Measurements from ENCODE around the gene NIPAL4. TPM values are rescaled to one million over a fixed set of nuclear protein-coding genes. Genes with fewer than 3 reads are reported as not detected.

The NIPAL4 gene
- total RNA-seq, 2 experiments from 2014 or later, result 0.60 to 0.64 TPM

DNA sequence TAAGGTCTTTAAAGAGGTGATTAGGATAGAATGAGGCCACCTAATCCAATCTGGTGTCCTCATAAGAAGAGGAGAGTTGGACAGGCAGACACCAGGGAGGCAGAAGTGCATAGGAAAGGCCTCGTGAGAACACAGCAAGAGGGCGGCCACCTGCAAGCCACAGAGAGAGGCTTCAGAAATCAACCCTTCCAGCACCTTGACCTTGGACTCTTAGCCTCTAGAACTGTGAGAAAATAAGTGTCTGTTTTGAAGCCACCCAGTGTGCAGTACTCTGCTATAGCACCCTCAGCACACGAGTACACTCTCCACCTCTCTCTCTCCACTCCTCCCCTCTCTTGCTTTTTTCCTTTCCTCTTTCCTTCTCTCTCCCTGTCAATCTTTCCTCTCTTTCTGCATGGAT lies 26.8 kb downstream of the NIPAL4 start:
- Mint-ChIP-seq H3K27ac (no peak overlapping the region), H3K36me3 (no peaks in the 10 kb centered on the region), H3K9me3 (no peaks in the 10 kb centered on the region), H3K4me1 (peaks cover 3% of the 10 kb centered on the region), H3K4me3 (no peak overlapping the region), H3K27me3 (peaks cover 4% of the 10 kb centered on the region)
- no peak for DNase-seq

DNA sequence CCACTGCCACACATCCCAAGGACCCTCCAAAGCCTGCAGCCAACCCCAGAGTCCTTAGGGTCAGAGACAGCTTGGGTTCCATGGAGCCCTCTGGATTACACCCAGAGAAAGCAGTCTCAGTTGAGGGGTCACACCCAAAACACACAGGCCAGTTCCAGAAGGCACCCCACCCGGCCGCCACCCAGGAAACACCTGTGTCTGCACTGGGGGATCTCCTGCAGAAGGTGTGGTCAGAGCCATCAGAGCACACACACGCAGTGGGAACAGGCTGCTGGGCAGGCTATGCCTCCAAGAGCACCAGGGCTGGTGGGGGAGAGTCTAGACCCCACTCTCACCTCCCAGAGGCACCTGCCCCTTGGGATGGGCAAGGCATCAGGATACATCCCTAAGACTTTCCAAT lies 27.3 kb downstream of the NIPAL4 start:
- H3K9me3 Mint-ChIP-seq, result no peaks in the 10 kb centered on the region
- no peak overlapping the region for H3K27ac Mint-ChIP-seq
- DNase-seq, result no peak
- peaks cover 4% of the 10 kb centered on the region for H3K27me3 Mint-ChIP-seq
- no peak overlapping the region for H3K4me3 Mint-ChIP-seq
- H3K36me3 Mint-ChIP-seq, result no peaks in the 10 kb centered on the region
- peaks cover 3% of the 10 kb centered on the region for H3K4me1 Mint-ChIP-seq

DNA sequence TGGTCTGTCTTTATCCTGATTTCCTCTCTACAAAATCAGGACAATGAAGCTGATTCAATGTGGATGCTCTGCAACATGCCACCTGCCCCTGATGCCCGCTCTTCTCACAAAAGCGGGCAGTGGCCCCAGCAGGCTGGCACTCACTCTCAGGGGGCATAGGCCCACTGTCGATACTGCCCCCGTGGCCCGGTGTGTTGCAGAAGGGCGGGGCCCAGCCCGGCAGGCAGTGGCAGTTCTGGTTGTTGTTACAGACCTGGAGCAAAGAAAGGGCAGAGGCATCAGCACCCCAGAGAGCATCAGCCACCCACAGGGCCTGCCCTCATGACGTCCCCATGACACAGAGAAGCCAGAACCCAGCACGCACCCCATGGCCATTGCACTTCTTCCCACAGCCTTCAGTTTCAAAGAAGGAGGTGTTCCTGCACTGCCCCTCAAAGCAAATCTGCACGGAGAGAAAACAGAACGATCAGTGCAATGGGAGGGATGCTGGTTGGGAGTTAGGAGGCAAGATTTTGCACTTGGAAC lies 31.5 kb downstream of the NIPAL4 start:
- no peak overlapping the region for H3K27ac Mint-ChIP-seq
- no peak overlapping the region for H3K4me3 Mint-ChIP-seq
- no peaks in the 10 kb centered on the region for H3K36me3 Mint-ChIP-seq
- no peaks in the 10 kb centered on the region for H3K9me3 Mint-ChIP-seq
- H3K4me1 Mint-ChIP-seq, result peaks cover 1% of the 10 kb centered on the region
- no peaks in the 10 kb centered on the region for H3K27me3 Mint-ChIP-seq
- DNase-seq, result no peak

DNA sequence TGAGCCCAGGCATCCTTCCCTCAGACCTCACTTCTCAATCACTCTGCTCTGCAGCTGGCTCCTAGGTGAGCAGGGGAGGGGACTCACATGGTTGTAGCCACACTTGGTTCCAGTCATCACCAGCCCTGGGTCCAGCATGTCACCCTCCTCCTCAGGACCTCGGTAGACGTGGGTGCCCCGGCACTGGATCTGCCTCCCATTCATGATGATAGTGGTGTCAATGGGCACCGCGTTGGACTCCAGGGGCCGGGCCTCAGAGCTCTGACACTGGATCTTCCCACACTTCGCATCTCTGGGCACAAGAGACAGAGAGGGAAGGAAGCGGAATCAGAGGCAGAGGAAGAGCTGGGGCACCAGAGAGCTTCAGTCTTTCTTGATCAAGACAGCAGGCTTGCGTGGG lies 32.9 kb downstream of the NIPAL4 start:
- no peak overlapping the region for H3K27ac Mint-ChIP-seq
- no peak for DNase-seq
- no peaks in the 10 kb centered on the region for H3K36me3 Mint-ChIP-seq
- H3K4me1 Mint-ChIP-seq, result no peaks in the 10 kb centered on the region
- no peaks in the 10 kb centered on the region for H3K27me3 Mint-ChIP-seq
- no peak overlapping the region for H3K4me3 Mint-ChIP-seq
- no peaks in the 10 kb centered on the region for H3K9me3 Mint-ChIP-seq

DNA sequence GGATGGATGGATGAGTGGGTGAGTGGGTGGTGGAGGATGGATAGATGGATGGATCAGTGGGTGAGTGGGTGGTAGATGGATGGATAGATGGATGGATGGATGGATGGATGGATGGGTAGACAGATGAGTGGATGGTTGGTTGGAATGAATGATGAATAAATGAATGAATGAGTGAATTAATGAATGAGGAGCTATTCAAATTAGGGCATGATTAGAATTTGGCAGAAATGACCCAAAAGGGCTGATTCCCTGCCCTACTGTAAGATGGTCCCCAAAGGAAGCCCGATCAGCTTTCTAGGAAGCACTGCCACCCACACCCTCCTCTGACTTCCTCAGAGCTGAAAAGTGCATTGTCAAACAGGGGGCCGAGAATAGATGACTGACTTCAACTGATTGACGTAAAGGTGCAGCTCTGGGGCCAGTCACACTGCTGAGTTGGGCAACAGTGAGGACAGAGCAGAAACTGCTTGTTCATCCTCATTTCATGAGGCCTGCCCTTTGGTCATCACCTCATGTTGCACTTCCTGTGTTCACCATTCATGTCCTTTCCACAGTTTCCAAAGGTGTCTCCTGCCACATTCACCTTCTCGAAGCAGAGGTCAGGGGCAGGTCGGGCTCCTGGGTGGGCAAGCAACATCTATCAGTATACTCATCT lies 34.3 kb downstream of the NIPAL4 start:
- H3K36me3 Mint-ChIP-seq, result no peaks in the 10 kb centered on the region
- H3K27ac Mint-ChIP-seq, result no peak overlapping the region
- H3K9me3 Mint-ChIP-seq, result no peaks in the 10 kb centered on the region
- H3K4me3 Mint-ChIP-seq, result no peak overlapping the region
- DNase-seq, result no peak
- no peaks in the 10 kb centered on the region for H3K27me3 Mint-ChIP-seq
- H3K4me1 Mint-ChIP-seq, result no peaks in the 10 kb centered on the region

DNA sequence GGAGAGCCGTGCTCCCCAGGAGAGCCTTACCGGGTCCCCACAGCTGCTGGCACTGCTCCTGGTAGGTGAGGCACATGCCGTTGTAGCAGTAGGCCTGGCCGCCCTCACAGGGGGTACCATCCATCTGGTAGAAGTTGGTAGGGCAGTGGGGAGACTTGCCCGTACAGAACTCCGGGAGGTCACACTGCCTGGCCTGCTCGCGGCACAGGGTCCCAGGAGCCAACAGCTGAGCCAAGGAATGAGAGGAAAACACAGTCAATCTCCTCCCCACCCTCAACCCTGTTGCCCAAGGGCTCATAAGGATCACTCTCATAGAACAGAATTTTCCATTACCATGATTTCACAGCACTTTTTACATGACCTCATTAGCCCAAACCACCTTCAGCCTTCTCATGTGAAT lies 36.9 kb downstream of the NIPAL4 start:
- no peak for DNase-seq
- Mint-ChIP-seq H3K36me3 (no peaks in the 10 kb centered on the region), H3K4me1 (no peaks in the 10 kb centered on the region), H3K27ac (no peak overlapping the region), H3K27me3 (no peaks in the 10 kb centered on the region), H3K4me3 (no peak overlapping the region), H3K9me3 (no peaks in the 10 kb centered on the region)

DNA sequence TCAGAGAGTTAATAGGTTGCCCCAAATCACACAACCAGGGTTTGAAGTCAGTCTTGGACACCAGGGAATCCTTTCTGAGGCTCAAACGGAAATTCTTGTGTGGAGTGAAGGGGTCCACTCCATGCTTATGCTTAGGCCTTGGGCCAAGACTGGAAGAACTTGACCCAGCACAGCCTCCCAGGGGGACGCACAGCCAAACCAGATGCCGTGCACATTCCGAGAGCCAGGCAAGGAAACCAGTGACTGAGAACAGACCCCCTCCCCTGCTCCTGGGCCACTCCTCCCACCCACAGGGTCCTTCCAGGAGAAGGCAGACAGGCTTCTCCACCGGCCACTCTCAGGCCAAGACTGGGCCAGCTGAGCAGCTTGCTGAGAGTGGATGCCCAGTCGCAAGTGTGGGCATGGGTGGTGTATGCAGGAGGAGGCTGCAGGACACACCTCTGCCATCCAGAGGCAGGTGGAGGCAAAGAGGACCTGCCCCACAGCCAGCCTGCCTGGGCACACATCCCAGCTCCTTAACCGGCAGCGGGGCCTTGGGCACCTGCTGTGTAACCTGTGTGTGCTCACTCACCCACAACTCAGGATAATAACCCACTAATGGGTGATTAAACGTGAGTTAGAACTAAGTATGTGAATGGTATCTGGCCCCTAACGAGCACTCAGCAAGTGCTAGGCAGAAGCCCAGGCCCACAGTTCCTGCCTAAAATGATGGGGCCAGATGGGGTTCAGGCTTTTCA lies 38.0 kb downstream of the NIPAL4 start:
- H3K27me3 Mint-ChIP-seq, result no peaks in the 10 kb centered on the region
- no peaks in the 10 kb centered on the region for H3K4me1 Mint-ChIP-seq
- H3K4me3 Mint-ChIP-seq, result no peak overlapping the region
- H3K36me3 Mint-ChIP-seq, result no peaks in the 10 kb centered on the region
- no peaks in the 10 kb centered on the region for H3K9me3 Mint-ChIP-seq
- H3K27ac Mint-ChIP-seq, result no peak overlapping the region
- no peak for DNase-seq

DNA sequence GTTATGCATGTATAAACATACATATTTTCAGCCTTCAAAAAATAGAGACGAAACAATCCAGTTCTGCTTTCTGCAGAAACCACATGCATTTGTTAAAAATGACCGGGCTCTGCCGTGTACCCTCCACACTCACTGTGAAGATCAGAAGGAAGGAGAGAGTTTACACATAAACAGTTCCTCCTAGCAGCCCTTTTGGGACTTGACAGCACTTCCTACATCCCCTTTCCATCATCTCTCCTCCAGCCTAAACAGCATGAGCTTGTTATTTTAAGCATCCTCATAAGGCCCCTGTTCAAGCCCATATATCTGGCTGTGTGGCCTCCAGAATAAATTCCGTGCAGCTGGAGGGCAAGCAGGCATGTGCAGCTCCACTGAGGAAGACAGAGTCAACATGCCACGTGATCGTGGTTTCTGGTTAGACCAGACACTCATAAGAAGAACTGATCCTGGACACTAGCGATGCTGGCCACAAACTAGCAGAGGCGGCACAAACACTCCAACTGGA lies 42.2 kb downstream of the NIPAL4 start:
- no peaks in the 10 kb centered on the region for H3K36me3 Mint-ChIP-seq

DNA sequence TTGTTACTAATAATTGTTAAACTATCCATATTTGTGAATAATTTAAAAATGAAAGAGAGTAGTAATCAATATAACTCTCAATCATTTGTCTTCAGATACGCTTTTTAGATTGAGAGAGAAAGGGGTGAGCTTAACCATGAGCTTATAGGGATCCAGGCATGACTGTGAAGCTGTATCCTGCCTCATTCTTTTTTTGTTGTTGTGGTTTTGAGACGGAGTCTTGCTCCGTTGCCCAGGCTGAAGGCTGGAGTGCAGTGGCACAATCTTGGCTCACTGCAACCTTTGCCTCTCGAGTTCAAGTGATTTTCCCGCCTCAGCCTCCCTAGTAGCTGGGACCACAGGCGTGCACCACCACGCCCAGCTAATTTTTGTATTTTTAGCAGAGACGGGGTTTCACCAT lies 44.0 kb downstream of the NIPAL4 start:
- H3K27ac Mint-ChIP-seq, result no peak overlapping the region
- no peaks in the 10 kb centered on the region for H3K4me1 Mint-ChIP-seq
- H3K9me3 Mint-ChIP-seq, result no peaks in the 10 kb centered on the region
- H3K4me3 Mint-ChIP-seq, result no peak overlapping the region
- DNase-seq, result no peak
- peaks cover 4% of the 10 kb centered on the region for H3K27me3 Mint-ChIP-seq
- H3K36me3 Mint-ChIP-seq, result no peaks in the 10 kb centered on the region

More for the DNA sequence above, 42.2 kb downstream of the NIPAL4 start:
- no peak for DNase-seq
- Mint-ChIP-seq H3K27ac (no peak overlapping the region), H3K4me1 (no peaks in the 10 kb centered on the region), H3K27me3 (peaks cover 4% of the 10 kb centered on the region), H3K9me3 (no peaks in the 10 kb centered on the region), H3K4me3 (no peak overlapping the region)

DNA sequence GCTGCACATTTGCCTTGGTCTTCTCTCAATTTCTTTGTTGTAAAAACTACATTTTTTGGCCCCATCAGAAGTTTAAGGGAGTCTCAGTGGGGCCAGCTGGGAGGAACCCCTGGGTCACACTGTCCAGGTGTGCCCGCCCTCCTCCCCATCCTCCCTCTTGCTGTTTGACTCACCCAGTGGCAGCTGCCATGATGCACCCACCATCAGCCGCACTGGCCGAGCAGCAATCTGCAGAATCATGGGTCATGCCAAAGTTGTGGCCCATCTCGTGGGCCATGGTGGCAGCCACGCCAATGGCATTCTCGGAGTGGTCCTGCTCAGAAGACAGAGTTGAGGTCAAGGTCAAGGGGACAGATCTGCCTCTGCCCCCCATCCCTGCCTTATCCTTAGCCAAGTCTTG lies 45.5 kb downstream of the NIPAL4 start:
- no peak for DNase-seq
- H3K36me3 Mint-ChIP-seq, result no peaks in the 10 kb centered on the region
- H3K4me1 Mint-ChIP-seq, result no peaks in the 10 kb centered on the region
- no peak overlapping the region for H3K4me3 Mint-ChIP-seq
- H3K9me3 Mint-ChIP-seq, result no peaks in the 10 kb centered on the region
- peaks cover 4% of the 10 kb centered on the region for H3K27me3 Mint-ChIP-seq
- no peak overlapping the region for H3K27ac Mint-ChIP-seq

DNA sequence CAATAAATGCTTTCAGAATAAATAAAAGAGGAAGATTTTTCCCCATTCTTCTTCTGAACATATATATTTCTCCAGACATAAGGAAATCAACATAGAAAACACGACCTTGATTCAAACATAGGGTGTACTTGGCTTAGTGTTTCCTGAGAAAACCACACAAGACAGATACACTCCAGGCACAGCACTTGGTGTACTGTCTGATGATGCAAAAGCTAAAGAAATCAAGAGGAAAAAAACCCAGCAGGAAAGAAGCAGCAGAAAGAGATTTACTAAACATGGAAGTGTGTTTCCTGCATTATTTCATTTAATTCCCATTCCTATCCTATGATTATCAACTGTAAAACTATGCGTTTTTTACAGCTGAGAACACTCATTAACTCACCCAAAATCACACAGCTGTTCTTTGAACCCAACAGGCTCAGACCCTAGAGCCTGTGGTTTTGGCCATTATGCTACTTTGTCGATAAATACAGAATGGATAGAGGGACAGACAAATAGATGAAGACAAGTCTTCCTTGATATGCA lies 46.1 kb downstream of the NIPAL4 start:
- DNase-seq, result no peak
- Mint-ChIP-seq H3K27me3 (peaks cover 4% of the 10 kb centered on the region), H3K4me3 (no peak overlapping the region), H3K36me3 (no peaks in the 10 kb centered on the region), H3K27ac (no peak overlapping the region), H3K4me1 (no peaks in the 10 kb centered on the region), H3K9me3 (no peaks in the 10 kb centered on the region)

DNA sequence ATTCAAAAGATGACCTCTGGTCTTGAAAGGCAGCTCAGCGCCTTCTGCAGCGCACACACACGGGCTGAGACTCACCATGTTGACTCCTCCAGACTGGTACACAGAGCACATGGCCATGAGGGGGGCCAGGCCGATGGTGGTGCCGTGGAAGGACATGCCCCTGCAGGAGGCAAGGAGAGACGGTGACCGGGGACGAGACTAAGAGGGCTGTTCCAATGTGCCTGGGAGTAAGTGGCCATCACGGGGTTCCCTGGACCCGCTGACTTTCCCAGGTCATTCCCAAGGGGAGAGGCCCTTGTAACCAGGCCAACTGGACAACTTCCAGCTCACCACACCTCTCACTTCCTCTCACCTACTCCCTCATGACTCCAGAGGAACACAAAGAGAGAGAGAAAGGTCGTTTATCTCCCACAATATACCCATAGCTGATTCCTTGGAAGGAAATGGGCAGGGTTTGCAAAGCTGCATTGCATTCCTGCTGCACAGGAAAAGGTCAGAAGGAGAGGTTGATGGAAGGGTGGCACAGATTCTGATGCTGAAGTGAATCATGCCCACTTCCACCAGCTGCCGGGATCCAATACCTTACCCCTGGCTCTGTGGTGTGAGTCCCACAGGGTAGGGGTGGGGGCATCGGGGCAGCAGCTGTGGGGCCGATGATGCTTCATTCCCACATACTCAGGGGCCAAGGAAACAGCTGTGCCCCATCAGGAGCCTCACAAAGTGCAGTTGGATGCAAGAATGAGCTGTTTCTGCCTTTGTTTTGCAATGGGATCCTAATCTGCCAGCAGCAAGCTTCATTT lies 47.2 kb downstream of the NIPAL4 start:
- Mint-ChIP-seq H3K4me3 (no peak overlapping the region), H3K4me1 (no peaks in the 10 kb centered on the region), H3K27ac (no peak overlapping the region), H3K36me3 (no peaks in the 10 kb centered on the region), H3K9me3 (no peaks in the 10 kb centered on the region), H3K27me3 (peaks cover 4% of the 10 kb centered on the region)
- no peak for DNase-seq

DNA sequence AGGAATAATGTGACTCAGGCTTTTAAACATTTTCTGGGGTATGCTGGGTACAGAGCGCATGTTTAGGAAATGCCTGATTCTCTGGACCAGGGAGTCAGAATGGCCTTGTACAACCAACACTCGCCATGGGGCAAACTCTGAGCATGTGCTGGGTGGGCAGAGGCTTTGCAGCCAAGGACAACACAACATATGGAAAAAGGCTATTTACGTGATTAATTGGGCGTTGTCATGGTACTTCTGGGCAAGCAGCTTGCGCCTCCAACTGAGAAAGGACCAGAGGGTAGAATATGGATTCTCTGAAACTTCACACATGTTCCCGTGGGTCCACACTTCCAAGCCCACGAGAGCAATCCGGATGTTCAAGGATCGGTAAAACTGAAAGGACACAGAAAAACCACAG lies 49.1 kb downstream of the NIPAL4 start:
- Mint-ChIP-seq H3K4me3 (no peak overlapping the region), H3K36me3 (no peaks in the 10 kb centered on the region), H3K9me3 (no peaks in the 10 kb centered on the region), H3K4me1 (no peaks in the 10 kb centered on the region), H3K27me3 (peaks cover 4% of the 10 kb centered on the region), H3K27ac (no peak overlapping the region)
- DNase-seq, result no peak

DNA sequence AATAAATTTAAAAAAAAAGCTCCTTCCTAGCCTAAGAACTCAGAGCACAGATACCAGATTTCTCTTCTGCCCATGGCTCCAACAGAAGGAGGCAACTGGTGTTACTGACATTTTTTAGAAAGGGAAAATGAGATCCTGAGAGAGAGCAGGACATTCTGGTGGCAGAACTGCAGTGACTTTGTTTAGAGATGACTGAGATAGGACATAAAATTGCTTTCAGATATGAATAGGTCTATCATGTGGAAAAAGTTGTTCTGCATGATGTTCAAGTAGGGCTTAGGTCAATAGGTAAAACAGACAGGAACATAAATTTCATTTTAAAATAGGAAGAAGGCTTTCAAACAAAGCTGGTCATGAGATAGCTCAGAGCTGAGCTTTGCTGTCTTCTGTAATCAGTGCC lies 49.6 kb downstream of the NIPAL4 start:
- Mint-ChIP-seq H3K9me3 (no peaks in the 10 kb centered on the region), H3K4me1 (no peaks in the 10 kb centered on the region), H3K36me3 (no peaks in the 10 kb centered on the region), H3K27ac (no peak overlapping the region), H3K4me3 (no peak overlapping the region), H3K27me3 (peaks cover 4% of the 10 kb centered on the region)
- DNase-seq, result no peak

DNA sequence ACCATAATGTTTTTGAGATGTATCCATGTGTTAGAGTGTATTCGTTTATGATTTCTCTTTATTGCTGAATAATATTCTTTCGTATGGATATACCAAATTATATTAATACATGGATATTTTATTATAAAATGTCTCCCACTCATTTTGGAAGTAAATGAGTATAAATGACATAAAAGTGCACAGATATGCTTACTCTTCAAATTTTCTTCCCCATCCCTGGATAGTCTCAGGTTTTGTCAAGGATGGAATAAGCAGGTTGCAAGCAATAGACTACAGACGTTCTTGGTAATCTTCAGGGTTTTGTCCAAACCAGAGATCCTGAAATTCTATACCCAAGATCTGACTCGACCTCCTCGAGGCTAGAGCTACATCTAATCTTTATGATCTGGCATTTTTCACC lies 50.7 kb downstream of the NIPAL4 start:
- Mint-ChIP-seq H3K36me3 (no peaks in the 10 kb centered on the region), H3K9me3 (no peaks in the 10 kb centered on the region), H3K4me1 (no peaks in the 10 kb centered on the region), H3K27me3 (peaks cover 4% of the 10 kb centered on the region), H3K4me3 (no peak overlapping the region), H3K27ac (no peak overlapping the region)
- no peak for DNase-seq

Measured in activated naive CD8-positive, alpha-beta T cell treated with anti-CD3 and anti-CD28 coated beads for 36 hours (primary cell).